GM21526 (cell line): ENCODE results near the gene GNAQ.

Experiments
- ATAC-seq: cut with Tn5 transposase; IDR thresholded peaks from one replicate; pipeline ENCODE4 v1.9.1; 2021; ENCODE audit warnings: moderate library complexity; ENCODE audit not compliant: unreplicated experiment, low FRiP score

GNAQ gene

DNA sequence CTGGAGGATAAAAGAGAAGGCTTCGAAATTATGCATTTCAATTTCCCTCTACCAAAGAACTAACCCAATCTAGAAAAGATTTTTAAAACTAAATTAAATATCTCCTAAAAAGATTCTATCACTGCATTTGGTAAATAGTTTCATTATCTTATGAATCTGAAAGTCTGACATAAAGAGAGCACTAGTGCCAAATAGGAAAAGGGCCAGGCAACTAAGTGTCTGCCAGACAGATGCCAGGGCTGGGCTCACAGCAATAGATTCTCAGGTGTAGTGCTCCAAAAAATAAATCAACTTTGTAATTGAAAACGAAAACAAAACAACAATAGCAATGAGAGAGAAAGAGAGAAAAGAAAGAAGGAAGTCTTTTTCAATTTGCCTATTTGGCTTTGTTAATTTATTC, 225.8 kb downstream of the GNAQ start:
- no peak for ATAC-seq

GRCh38 chr9:77803423-77803822, 228.2 kb downstream of the GNAQ start:
- ATAC-seq = no peak

DNA sequence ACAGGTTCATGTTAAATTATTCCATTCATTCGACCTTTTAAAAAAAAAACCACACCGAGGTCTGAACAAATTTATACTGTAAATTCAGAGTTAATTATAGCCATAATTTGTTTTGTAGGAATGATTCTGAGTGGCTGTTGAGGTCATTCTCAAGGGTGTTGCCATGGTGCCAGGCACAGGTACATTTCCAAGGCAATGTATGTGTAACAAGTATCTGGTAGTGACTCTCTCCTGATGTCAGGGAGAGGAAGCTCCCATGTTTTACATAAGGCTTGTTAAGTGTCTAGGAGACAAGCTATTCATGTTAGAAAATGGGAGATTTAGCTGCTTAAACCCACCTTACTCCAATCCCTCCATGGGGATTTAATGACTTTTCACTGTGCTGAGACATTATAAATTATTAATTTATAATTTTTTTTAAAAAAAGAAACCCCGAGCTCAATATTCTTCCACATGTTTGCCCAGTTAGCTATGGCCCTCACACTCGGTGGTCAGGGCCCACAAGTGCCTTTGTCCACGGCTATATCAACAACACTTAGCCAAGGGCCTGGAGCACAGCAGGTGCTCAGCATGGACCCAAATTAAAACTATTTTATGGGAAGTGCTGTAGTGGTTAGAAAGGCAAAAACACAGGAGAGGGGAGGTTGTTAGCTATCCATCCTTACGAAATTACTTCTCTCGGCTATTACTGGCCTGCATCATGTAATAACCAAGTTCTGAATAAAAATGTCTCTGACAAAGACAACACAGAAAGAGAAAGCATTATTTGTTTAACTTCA, 228.9 kb downstream of the GNAQ start:
- ATAC-seq = no peak

DNA sequence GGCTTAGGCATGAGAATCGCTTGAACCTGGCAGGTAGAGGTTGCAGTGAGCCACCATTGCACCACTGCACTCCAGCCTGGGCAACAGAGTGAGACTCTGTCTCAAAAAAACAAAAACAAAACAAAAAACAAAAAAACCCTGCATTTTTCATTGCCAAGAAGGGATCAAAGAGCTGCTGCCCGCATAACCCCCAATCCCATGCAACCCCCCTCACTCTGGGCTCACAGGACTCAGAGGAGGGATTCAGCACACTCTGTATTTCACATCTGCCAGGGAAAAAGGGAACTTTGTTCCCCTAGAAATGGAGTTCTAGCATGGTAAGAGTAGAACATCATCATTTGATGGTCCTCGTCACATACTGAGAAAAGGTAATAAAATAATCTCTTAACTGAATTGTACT, 229.5 kb downstream of the GNAQ start:
- ATAC-seq = no peak

- no peak for ATAC-seq
These were observed 230.6 kb downstream of the GNAQ start for GRCh38 chr9:77800924-77801551.

DNA sequence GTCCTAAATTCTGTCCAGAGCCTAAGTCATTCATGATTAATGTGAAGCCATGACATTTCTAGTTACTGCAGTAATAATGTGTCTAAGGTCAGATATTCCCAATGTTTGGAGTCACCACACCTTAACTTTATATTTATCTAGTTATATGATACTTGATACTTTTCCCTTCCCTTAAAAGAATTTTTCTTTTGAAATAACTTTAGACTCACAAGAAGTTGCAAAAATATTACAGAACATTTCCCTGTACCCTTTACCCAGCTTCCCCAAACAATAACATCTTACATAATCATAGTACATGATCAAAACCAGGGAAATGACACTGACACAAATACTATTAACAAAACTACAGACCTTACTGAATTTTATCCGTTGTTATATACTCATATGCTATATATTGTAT, 233.5 kb downstream of the GNAQ start:
- ATAC-seq = no peak

DNA sequence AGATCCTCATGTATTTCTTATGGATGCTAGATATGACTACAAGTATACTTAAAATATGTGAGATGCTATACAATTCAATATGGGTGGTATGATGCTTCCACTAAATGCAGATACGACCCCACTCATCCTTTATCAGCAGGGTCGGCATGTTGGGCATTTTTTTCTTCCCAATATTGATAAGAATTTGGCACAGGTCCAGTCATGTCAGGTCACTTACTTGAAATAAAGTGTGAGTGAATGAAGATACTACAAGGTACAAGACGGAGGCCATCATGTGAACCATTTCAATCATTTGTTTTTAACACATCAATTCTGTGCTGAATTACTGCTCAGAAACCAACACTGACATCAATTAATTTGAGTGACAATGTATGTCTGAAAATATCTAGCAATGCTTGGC, 236.6 kb downstream of the GNAQ start:
- ATAC-seq = no peak

GRCh38 chr9:77793849-77794248, 237.8 kb downstream of the GNAQ start:
- no peak for ATAC-seq

DNA sequence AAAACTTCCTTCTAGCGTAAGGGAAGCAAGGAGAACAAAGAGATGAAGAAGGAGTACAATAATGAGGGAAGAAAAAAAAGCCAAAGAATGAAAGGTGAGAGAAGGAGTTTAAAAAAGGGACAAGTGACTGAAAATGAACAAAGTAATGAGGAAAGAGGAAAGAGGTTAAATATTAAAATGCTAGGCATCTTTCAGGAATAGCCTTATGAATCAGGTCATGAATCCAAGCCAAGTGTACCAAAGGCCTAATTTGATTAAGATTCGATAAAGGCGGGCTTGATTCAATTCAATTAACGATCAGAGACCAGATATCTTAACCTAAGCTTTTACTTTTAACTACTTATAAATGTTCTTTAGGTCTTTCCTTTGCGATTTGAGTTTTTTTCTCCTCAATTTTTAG, 241.7 kb downstream of the GNAQ start:
- ATAC-seq = no peak

- ATAC-seq = no peak
These were observed 246.3 kb downstream of the GNAQ start for GRCh38 chr9:77785341-77785740.

- ATAC-seq = no peak
These were observed 248.1 kb downstream of the GNAQ start for GRCh38 chr9:77783518-77783917.

DNA sequence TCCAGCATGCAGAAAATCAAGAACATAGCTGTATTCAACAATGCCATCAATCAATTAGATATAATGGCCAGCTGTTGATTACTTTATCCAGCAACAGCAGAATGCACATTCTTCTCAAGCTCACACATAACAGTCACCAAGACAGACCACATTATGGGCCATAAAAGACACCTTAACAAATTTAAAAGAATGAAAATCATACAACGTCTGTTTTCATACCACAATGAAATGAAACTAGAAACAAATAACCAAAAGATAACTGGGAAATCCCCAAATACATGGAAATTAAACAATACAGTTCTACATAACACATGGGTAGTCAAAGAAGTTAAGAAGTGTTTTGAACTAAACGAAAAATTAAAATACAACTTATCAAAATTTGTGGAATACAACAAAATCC, 252.6 kb downstream of the GNAQ start:
- no peak for ATAC-seq

DNA sequence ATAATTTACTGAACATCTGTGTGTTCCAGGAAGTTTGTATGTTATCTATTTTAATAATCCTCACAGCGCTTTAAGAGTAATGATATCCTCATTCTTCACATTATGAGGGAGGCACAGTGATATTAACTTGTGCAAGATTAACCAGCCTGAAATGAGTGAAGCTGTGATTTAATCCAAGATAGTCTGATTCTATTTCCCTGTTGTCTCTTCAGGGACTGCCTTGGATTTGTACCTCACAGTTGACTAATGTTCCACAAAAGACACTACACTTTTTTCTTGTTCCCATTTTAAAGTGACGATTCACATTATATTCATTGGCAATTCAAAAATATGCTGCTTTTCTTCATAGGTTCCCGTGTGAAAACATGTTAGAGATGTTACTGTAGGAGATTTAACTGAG, 258.2 kb downstream of the GNAQ start:
- ATAC-seq = no peak

DNA sequence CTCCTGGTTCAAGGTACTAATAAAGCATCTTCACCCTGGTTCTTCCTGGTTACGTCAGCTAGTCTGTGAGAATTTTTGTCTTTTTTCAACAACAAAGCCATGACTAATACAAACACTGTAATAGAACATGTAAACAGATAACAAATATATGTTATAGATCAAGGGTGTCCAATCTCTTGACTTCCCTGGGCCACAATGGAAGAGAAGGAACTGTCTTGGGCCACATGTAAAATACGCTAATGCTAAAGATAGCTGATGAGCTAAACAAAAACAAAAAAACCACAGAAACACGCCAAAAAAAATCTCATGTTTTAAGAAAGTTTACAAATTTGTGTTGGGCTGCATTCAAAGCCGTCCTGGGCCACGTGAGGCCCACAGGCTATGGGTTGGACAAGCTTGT, 259.0 kb downstream of the GNAQ start:
- no peak for ATAC-seq

DNA sequence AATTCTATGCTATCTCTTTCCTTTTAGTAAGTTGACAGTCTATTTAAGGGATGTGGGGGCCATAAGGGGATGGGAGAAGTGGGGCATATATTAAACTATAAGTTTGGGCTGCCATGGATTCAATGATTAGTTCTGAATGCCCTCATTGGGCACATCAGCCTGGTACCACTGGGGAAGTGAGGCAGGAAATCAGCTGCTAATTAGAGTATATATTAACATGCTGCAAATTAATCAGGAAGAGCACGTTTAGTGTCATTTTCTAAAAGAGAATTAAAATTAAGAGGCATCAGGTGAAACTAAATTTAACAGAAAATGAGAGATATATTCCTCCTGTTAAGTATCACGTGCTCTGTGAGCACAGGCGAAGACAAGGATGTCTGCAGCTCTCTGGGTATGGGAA, 260.4 kb downstream of the GNAQ start:
- ATAC-seq = no peak

DNA sequence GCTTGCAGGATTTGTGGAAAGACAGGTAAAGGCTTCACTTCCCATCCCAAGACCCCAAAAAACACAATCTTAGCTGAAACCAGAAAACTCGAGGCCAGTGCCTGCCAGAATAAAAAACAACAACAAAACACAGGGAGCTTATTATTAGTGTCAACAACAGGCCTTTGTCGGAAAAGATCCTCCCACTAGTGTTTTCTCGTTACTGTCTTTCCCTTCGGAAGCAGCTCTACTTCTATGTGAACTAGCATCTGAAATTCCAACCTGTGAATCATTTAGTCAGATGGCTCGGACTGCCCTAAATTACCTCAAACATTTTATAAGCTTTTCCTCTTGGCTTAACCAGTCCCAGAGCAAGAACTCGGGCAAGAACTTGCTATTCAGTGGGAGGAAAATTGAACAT, 261.3 kb downstream of the GNAQ start:
- ATAC-seq = no peak

DNA sequence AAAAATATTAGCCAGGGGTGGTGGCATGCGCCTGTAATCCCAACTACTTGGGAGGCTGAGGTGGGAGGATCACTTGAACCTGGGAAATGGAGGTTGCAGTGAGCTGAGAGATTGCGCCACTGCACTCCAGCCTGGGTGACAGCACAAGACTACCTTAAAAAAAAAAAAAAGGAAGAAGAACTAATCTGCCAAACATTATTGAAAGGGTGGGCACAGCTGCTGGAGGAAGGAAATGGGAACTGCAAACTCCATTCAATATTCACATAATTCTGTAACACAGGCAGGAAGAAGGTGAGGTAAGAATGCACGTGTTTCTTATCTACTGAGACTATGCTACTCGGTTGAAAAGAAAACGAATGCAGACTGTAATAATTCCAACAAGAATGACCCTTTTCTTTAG, 262.4 kb downstream of the GNAQ start:
- no peak for ATAC-seq

DNA sequence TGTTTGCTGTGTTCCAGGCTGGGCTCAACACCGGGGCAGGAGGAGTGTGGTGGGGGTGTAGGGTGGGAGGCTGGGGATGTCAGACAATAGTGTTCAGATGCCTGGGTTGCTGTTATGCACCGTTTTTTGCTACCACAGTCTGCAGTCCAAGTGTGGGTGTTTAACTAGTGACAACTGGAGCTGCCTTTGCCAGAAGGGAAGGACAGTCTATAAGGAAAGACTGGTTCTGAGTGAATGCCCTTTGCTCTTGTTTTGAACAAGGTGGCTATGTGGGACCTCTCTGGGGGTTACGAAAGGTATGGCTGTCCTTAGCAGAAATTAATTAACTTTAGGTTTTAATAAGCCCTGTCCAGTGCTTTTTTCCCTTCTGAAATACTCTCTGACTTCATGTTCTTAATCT, 265.0 kb downstream of the GNAQ start:
- no peak for ATAC-seq

DNA sequence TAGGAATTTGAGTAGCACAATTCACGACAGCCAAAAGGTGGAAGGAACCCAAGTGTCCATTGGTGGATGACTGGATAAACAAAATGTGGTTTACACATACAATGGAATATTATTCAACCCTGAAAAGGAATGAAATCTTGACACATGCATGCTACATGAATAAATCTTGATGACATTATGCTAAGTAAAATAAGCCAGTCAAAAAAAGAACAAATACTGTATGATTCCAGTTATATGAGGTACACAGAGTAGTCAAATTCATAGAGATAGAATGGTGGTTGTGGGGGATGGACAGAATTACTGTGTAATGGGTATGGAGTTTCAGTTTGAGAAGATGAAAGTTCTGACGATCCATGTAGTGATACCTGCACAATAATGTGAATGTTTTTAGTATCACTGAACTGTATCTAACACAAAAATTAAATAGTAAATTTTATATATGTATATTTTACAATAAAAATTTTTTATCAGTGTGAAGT, 265.8 kb downstream of the GNAQ start:
- no peak for ATAC-seq

GRCh38 chr9:77764894-77765780, 266.5 kb downstream of the GNAQ start:
- no peak for ATAC-seq

DNA sequence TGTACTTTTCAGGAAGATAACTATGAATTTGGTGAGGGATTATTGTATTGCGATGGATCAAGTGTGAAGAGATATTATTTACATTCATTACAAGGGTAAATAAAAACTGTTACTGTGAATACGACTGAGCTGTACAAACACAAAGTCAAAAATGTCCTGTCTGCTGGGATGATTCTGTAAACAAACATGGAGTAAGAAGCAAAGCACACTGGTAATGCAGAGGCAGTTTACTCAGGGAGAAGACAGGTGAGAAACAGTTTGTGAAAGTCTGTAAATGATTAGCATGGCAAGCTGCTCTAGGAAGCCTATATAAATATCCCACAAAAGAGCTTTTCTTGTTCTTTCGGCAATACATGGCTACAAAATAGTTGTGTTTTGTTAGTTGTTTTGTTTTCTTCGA, 268.0 kb downstream of the GNAQ start:
- ATAC-seq = no peak
